Colon (tissue), 2 donors: ENCODE data around the gene MOAP1.
"Not testable (repeated sequence)": the region's sequence is repeated elsewhere in the genome, so short reads cannot be mapped to it uniquely, and the experiment has no call there.

Experiments
- FAIRE-seq: peaks from 2 replicates; lab custom pipeline; 2012; peaks lifted over from hg19 to GRCh38; lab: Jason Lieb, UNC
- donor health status: control.
- donor health status: control.

Gene MOAP1

GRCh38 chr14:93185349-93185720 lies 638 bp upstream of the MOAP1 start:
- no peak for FAIRE-seq

GRCh38 chr14:93183596-93184317 lies 940 bp downstream of the MOAP1 start:
- FAIRE-seq = no peak

GRCh38 chr14:93175492-93175891 lies 9.2 kb downstream of the MOAP1 start:
- no peak for FAIRE-seq

GRCh38 chr14:93174731-93175130 lies 10.0 kb downstream of the MOAP1 start:
- FAIRE-seq = not testable (repeated sequence)

- FAIRE-seq = no peak
These were observed 10.7 kb downstream of the MOAP1 start for GRCh38 chr14:93173943-93174395.

GRCh38 chr14:93171376-93171775 lies 13.3 kb downstream of the MOAP1 start:
- no peak for FAIRE-seq

- not testable (repeated sequence) for FAIRE-seq
These were observed 14.6 kb downstream of the MOAP1 start for GRCh38 chr14:93170141-93170540.

GRCh38 chr14:93169619-93170018 lies 15.1 kb downstream of the MOAP1 start:
- FAIRE-seq = not testable (repeated sequence)

- not testable (repeated sequence) for FAIRE-seq
These were observed 16.1 kb downstream of the MOAP1 start for GRCh38 chr14:93168610-93169009.

- FAIRE-seq = not testable (repeated sequence)
These were observed 19.1 kb downstream of the MOAP1 start for GRCh38 chr14:93165271-93166265.

- FAIRE-seq = no peak
These were observed 21.1 kb downstream of the MOAP1 start for GRCh38 chr14:93163564-93163963.

GRCh38 chr14:93161411-93161940 lies 23.2 kb downstream of the MOAP1 start:
- no peak for FAIRE-seq

GRCh38 chr14:93160353-93160801 lies 24.3 kb downstream of the MOAP1 start:
- no peak for FAIRE-seq

- not testable (repeated sequence) for FAIRE-seq
These were observed 24.9 kb downstream of the MOAP1 start for GRCh38 chr14:93159625-93160352.

GRCh38 chr14:93158349-93158748 lies 26.3 kb downstream of the MOAP1 start:
- not testable (repeated sequence) for FAIRE-seq

GRCh38 chr14:93156693-93157369 lies 27.9 kb downstream of the MOAP1 start:
- FAIRE-seq = no peak

- FAIRE-seq = no peak
These were observed 29.0 kb downstream of the MOAP1 start for GRCh38 chr14:93155667-93156066.

GRCh38 chr14:93153121-93153520 lies 31.6 kb downstream of the MOAP1 start:
- no peak for FAIRE-seq

- no peak for FAIRE-seq
These were observed 34.2 kb downstream of the MOAP1 start for GRCh38 chr14:93150227-93151208.

- FAIRE-seq = no peak
These were observed 35.7 kb downstream of the MOAP1 start for GRCh38 chr14:93148979-93149378.
